HL-60/S4 treated with retinoic acid at 250 ng/mL for 4 days and 3 days (cell line): ENCODE data around the gene HIBCH.
"Not testable (repeated sequence)": the region's sequence is repeated elsewhere in the genome, so short reads cannot be mapped to it uniquely, and the experiment has no call there.

ENCODE experiments used
- in situ Hi-C: fragments of 300-500 bp; cut with MboI; formaldehyde crosslinking; loops from 2 replicates; pipeline ENCODE4 v1.7.0; 2022; ENCODE audit warnings: low sequenced_read_pairs

The HIBCH gene, protein sequence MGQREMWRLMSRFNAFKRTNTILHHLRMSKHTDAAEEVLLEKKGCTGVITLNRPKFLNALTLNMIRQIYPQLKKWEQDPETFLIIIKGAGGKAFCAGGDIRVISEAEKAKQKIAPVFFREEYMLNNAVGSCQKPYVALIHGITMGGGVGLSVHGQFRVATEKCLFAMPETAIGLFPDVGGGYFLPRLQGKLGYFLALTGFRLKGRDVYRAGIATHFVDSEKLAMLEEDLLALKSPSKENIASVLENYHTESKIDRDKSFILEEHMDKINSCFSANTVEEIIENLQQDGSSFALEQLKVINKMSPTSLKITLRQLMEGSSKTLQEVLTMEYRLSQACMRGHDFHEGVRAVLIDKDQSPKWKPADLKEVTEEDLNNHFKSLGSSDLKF

DNA sequence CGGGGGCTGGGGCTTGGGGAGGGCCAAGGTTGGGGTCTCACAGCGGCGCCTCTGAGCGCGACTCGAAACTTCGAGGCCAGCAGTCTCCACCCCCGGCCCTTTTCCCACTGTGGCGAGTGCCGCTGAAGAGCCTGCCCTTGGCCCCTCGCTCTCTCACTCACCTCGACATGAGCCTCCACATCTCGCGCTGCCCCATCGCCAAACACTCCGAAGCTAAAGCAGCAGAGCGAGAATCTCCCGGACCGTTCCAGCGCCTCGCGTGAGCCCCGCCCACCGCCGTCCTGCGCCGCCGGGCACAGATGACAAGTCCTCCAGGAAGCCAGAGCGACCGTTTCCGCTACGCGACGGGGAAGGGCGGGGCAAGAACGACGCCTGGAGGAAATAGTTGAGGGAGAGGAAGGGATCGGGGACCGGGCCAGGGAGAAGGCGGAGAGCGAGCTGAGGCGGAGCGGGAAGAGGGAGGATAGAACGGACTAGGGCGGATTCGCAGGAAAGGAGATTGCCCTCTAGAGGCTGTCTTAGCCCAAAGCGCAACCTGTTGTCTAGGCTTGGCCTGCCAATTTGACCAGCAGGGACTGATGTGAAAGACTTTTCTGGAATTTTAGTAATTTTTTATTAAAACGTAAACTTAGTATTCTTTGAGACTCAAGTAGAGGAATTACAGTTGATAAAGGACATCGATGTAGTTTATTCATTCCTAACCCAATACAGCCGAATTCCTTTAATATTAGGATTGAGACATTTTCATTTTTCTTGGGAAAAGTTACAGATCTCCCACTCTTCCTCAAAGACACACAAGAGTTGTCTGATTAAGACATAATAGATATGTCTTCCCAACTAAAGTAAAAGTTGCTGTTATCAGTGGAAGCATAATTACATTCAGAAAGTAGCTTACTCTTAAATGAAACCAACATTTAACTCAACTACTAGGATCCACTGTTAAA, at the start of gene HIBCH:
HIBCH (minus strand) TSS at position 272 of the 944 bp plus-strand sequence; CDS start at position 196, 76 bp downstream.
- in situ Hi-C loops = no loop called here

DNA sequence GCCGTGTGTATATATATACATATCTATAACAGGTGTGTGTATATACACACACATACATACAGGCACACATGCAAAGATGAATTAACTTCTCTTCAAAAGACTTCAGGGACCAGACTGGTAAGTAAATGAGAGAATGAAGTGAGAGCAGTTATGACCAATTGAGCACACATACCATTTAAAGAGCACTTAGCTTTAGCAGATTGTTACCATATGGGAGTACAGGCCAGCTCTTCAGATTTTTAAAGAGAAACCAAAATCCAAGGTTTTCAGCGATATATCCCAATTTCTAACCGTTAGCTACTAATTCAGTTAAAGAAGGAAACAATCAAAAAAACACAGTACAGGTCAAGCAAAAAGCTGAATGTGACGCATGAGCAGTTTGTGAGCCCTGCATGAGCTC, 47.5 kb upstream of the HIBCH start:
- in situ Hi-C loops = no loop called here

DNA sequence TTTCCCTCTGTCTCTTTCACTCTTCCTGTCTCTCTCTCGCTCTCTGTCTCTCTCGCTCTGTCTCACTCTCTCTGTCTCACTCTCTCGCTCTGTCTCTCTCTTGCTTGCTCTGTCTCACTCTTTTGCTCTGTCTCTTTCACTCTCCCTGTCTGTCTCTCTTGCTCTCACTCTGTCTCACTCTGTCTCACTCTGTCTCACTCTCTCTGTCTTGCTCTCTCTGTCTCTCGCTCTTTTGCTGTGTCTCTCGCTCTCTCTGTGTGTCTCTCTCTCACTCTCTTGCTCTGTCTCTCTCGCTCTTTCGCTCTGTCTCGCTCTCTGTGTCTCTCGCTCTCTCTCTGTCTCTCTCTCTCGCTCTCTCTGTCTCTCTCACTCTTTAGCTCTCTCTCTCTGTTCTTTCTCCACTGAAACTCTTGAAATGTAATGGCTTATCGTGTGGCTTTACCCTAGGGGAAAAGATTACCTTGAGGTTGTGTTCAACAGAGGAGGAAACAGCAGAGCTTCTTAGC, 46.7 kb upstream of the HIBCH start:
- in situ Hi-C loops = no loop called here

DNA sequence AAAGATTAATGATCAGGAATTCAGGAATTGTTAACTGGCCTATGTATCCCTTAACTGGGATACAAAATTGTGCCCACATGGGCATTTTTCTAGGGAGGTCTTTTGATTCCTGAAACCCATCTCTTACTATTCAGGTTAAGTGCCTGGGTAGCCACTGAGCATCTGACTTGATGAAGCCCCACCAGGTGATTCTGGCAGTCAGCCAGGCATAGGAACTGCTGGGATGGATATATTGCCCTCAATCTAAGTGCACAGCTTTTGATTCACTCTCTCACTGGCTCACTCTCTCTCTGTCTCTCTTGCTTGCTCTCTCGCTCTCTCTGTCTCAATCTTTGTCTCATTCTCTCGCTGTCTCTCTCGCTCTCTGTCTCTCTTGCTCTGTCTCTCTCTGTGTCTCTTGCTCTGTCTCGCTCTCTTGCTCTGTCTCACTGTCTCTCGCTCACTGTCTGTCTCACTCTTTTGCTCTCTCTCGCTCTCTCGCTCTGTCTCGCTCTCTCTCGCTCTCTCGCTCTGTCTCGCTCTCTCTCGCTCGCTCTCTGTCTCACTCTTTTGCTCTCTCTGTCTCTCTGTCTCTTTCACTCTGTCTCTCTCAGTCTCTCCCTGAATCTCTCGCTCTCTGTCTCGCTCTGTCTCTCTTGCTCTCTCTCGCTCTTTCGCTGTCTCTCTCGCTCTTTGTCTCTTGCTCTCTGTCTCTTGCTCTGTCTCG, 46.0 kb upstream of the HIBCH start:
- in situ Hi-C loops = no loop called here

DNA sequence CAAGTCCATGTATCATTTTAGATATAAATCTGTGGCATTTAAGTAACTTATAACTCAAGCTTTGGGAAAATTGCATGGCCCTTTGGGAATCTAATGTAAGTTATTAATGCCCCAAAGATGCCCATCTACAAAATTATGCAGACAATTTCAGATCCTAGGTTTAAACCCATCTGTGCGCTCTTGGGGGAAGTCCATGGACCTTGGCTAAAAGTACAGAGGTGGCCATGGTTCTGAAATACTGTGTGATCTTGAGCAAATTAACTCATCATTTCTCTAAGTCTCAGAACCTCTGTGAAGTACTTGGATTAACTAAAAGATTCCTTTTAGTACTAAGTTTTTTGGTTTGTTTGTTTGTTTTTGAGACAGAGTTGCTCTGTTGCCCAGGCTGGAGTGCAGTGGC, 43.3 kb upstream of the HIBCH start:
- in situ Hi-C loops = no loop called here

DNA sequence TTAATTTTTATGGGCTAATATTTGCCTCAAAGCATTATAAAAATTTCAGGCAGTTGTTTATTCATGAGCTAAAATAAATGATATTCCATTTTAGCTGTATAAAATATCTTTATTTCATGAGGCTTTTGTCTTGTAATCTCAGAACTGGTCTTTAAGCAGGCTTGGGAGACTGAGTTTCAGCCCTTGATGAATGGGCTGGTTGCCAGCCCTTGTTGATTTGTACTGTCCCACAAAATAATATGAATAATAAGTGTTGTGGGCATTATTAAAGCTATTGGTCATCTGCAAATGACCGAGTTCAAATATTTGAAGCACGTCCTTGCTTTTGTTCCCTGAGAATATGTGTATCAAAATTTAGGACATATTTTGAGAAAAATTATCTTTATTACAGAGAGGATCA, 41.9 kb upstream of the HIBCH start:
- in situ Hi-C loops = no loop called here

DNA sequence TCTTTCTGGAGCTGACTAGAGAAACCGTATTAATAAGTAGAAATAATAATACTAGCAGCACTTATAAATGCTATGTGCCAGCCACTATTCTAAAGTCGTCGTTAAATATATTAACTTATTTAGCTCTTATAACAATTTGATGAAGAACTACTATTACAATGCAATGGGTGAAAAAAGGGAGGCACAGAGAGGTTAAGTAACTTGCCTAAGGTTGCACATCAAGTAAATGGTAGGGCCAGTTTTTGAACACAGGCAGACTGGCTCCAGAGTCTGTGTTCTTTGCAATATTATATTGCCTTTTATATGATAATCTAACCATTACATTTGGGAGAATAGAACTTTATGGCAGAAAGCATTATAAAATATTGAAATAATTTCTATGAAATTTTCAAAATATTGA, 41.3 kb upstream of the HIBCH start:
- in situ Hi-C loops = no loop called here

DNA sequence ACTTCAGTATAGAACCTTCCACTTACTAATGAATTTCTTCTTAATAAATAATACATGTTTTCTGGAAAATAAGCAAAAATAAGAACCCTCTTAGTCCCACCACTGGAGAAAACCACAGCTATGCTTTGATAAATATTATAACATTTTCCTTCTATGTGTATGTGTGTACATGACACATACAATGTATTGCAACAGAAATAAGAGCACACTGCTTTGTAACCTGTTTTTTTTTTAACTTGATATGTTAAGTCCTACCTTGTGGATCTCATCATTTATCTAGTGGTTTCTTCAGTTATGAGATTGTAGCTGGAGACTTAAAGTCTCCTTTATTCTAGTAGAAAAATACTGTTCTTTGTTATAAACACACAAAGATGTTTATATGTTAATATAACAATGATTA, 40.9 kb upstream of the HIBCH start:
- in situ Hi-C loops = no loop called here

DNA sequence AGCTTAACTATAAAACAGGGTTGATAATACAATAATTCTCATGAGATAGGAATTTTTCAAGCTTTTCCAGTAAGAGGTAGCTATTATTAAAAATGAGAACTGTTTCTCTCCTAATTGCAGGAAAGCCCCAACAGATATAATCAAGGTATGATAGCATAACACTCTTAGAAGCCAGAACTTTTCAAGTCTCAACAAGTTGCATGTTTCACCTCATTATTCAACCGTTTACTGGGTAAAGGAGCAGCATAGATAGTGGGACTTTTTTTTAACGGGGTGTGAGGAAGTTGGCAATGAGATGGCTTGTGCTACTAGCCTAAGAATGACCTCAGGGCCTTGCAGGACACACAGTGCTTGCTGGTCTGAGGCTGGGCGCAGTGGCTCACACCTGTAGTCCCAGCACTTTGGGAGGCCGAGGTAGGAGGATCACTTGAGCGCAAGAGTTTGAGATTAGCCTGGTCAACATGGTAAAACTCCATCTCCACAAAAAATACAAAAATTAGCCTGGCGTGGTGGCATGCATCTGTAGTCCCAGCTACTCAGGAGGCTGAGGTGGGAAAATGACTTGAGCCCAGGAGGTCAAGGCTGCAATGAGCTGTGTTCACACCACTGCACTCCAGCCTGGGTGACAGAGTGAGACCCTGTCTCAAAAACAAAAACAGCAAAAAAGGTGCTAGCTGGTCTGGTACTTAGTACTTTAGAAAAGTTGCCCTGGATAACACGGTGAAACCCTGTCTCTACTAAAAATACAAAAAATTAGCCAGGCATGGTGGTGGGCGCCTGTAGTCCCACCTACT, 39.2 kb upstream of the HIBCH start:
- in situ Hi-C loops = not testable (repeated sequence)

DNA sequence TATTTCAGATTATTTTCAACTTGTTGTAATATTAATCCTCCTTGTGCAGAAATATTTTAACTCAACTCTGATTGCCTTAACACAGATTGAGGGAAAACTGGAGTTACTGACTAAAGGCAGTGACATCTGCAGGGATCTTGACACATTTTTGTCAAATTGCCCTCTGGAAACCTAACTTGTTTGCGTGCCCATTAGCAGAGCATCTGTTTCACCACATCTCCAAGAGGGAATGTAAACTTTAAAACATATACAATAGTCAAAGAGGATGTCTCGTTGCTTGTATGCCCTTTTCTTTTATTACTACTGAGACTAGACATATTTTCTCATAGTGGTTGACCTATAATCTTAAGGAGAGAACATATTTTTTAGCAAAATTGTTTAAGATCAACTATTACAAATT, 38.0 kb upstream of the HIBCH start:
- in situ Hi-C loops = no loop called here

DNA sequence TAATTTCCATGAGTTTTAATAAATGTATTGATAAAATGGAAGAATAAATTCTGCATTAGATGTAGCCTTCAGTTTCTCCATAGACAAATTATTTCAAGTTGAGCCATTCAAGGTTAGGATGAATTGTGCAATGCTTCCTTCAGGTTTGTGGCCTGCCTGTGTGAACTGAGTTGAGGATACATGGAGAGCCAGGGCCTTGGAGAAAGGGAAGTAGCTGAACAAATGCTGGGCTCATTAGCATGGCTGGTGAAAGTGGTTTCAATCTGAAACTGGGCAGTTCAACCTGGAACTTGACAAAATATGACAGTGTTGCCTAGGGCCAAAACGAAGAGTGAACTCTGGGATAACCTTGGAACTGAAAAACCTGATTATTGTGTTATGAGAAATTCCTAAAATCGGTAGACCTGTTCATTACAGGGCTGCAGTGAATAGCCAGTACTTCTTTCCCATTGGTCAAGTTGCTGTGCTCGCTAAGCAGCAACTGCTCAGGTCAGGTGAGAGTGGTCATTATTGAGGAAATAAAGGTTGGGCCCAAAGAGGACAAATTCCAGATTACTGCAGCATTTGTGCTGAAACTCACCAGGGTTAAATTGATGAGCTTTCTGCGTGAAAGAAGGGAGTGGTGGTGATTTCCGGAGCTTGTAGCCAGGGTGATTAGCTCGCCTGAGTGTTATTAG, 36.5 kb upstream of the HIBCH start:
- in situ Hi-C loops = no loop called here

DNA sequence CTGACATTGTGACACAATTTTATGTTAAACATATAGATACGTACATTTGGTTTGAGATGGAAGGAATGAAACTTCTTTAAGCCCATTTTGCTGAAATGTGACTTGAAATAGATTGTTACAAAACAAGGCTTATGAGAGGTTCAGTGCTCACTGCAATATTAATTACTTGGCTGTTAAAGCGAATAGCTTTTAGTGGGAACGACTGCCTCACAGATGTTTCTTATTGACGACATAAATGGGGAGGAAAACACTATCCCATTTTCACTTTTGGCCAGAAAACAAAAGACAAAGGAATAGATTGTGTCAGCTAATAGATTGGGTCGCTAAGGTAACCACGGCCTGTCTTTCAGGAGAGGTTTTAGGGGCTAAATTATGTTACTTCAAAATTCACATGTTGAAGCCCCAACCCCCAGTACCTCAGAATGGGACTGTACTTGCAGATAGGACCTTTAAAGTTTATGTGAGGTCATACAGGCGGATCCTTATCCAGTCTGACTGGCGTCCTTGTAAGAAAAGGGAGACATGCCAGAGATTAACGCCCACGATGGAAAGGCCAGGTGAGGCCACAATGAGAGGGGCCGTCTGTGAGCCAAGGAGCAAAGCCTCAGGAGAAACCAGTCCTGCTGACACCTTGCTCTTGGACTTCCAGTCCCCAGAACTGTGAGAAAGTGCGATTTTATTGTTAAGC, 34.5 kb upstream of the HIBCH start:
- in situ Hi-C loops = no loop called here

DNA sequence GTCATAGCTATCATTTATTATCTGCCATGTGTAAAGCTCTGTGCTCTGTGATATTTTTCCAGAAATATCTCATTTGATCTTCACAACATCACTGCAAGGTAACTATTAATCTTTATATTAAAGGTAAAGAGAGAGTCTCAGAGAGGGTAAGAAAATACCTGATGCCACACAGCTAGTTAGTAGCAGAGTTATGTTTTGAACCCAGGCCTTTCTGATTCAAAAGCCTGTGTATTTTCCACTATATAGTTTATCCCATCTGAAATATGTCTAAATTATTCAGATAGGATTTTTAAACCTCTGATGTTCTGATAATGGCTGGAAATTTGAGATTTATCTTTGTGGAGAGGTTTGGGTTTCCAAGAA, 33.9 kb upstream of the HIBCH start:
- in situ Hi-C loops = no loop called here

DNA sequence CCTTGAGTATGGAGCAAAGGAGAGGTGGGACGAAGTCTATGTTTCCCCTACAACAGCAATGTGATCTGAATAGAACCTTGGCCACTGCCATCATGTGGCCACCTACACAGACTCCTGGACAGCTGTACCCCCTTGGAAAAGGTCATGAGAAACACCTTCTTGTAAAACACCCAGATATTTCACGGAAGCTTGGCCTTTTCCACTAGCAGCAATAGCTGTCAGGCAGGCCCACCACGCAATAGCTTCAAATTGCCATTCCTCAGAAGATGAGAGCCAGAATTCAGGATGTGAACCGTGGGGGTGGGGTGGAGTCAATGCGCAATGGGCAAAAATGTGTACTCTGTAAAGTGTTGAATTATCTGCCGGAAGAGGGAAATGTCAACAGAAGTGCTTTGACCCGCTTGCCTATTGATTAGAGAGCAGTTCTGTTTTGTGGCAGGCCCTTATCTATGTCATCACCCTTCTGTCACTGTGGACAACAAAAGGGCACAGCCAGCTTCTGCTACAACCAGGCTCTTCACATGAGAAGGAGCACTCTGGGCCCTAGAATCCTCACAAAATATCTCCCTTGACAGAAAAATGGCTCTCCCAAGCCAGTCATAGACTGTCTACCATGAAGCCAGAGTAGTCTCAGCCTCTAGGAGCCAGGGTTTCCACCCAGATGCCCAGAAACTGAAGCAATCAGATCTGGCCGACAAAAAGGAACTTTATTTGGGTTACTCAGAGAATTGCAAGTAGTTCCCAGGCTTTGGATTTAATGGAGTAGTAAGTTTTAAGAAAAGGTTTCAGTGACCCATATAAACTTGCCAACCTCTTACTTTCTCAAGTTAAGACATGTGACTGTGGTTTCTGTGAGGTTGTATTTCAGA, 33.3 kb upstream of the HIBCH start:
- in situ Hi-C loops = no loop called here

DNA sequence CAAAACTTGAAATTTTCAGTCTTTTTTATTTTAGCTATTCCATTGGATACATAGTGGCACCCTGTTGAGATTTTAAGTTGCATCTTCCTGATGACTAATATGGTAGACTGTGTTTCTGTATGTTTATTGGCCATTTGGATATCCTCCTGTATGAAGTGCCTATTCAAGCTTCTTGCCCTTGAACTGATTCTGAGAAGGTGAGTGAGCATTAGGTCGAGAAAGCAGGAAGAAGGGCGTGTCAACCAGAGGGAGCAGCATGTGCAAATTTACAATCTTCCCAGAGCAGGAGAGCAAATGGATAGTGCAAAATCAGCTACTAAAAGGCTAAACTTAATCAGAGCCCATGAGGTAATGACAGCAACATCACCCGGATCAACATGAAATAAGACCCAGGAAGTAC, 32.3 kb upstream of the HIBCH start:
- in situ Hi-C loops = no loop called here

DNA sequence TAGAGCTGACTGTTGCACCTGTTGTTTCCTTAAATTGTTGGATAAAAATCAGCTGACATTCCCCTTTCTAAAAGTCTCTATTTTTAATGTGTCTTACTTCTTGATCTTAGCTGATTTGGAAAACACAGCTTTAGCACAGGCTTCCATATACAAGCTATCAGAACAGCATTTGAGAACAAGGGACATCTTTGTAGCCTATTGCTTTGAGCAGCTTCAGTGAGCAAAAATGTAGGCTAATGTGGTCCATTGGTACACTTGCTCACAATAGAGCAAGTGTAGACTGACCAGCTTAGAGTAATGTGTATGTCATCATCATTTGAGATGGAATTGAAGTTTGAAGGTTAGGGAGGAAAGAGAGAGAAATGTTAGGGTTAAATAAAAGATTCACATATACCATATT, 30.7 kb upstream of the HIBCH start:
- in situ Hi-C loops = no loop called here

DNA sequence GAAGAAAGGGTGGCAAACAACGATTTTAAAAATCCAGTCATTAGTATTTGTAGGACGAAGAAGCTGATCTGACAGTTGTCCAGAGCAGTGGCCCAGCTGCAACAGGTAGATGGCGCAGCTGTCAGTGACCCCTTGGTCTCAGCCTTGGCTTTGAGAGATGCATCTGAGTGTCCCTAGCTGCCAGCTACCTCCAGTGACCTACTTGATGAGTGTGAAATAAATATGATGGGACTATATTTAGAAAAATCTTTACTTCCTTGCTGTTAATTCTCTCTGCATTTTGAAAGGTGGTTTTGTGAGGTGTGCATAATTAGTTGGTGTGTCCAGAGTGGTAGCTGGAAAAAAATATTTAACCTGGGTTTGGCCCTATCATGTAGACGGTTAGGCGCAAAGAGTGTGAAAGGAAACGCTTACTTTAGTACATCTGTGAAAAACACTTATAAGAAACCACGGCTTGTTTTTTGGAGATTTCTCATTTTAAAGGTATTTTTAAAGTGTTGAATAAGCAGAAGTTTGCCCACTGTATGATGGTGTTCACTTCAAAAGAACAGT, 24.7 kb upstream of the HIBCH start:
- in situ Hi-C loops = no loop called here
